TTC549 (cell line): ENCODE results near the gene GPR34.
"Not testable (repeated sequence)": the region's sequence is repeated elsewhere in the genome, so short reads cannot be mapped to it uniquely, and the experiment has no call there.

Experiments used
- FAIRE-seq: peaks from 2 replicates; lab custom pipeline; 2012; peaks lifted over from hg19 to GRCh38; lab: Jason Lieb, UNC

The GPR34 gene, protein sequence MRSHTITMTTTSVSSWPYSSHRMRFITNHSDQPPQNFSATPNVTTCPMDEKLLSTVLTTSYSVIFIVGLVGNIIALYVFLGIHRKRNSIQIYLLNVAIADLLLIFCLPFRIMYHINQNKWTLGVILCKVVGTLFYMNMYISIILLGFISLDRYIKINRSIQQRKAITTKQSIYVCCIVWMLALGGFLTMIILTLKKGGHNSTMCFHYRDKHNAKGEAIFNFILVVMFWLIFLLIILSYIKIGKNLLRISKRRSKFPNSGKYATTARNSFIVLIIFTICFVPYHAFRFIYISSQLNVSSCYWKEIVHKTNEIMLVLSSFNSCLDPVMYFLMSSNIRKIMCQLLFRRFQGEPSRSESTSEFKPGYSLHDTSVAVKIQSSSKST

GRCh38 chrX:41688835-41689234 is at the start of gene GPR34:
GPR34 (plus strand) TSS chrX:41688973; CDS start chrX:41695634, 6,661 bp downstream.
- no peak for FAIRE-seq

DNA sequence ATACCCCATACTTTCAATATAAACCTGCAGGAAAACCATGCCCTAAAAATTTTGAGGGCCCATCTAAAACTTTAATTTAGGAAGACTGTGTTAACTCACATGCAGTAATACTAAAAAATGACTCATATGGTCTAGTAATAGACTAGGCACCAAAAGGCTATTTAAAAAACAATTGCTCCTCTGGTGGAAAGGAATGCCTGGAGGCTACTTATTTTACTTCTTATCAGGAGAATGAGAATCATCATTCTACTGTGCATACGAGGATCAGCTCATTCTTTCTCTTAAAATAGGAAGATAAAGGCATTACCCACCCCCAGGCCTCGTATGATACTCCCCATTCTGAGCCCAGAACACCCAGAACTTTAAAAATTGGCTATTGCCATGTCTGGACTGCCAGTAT is 42.6 kb upstream of the GPR34 start:
- not testable (repeated sequence) for FAIRE-seq

DNA sequence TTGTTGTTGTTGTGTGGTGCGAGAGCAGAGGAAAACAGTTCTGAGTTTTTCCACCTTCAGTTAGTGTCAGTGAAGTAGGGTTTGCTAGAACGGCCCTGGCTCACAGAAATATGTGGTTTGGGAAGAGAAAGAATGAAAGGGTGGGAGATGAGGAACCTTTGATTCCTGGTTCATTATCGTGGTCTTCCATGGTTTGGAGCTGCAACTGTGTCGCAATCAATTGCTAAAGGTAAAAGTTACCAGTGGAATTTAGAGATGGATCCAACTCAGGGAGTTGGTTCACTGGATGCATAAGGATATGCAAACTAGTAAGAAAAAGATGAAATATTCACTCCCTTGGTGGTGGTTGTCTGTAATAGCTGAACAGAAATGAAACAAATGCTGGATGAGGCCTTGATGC is 35.6 kb upstream of the GPR34 start:
- no peak for FAIRE-seq

GRCh38 chrX:41655101-41655500 is 33.7 kb upstream of the GPR34 start:
- FAIRE-seq, result no peak

GRCh38 chrX:41655631-41656030 is 33.1 kb upstream of the GPR34 start:
- no peak for FAIRE-seq

GRCh38 chrX:41661366-41662095 is 27.2 kb upstream of the GPR34 start:
- FAIRE-seq, result no peak

DNA sequence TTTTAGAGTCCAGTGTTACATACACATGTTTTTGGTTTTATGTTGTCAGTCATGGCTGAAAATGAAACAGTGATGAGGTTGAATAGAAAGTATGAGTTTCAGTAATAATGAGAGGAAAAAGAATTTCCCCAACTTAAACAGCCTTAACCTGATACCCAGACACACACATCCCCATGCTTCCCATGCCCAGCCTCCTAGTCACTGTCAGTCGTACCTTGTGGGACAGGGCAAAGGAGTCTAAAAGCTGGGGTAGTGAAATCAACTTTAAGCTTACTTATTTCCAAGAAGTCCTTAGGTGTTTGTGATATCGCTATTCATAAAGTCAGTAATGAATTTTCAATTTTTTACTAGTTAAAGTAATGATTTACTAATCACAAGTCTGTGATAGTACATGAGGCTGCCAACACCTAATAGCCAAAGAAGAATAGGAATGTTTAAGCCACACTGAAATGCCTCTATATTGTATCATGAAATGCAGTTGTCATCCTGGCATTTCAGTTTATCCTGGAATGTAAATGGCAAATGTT is 24.3 kb upstream of the GPR34 start:
- no peak for FAIRE-seq

GRCh38 chrX:41664908-41665307 is 23.9 kb upstream of the GPR34 start:
- no peak for FAIRE-seq

DNA sequence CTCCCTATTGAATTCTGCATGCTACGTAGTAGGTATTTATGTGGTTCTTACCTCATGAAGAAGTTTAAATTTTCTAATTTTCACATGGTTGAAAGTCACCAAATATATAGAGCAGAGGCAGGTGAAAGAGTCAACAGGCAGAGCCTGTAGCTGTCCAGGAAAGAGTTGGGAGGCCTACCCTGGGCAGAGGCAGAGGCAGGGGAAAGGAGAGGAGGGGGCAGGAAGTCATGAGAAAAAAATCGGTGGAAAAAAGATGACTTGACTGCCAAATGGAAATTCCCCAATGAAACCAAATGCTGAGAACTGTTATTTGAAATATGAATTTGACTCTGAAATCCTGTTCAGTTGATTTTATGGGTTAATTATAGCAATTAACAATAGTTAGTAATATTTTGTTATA is 23.1 kb upstream of the GPR34 start:
- FAIRE-seq, result no peak

DNA sequence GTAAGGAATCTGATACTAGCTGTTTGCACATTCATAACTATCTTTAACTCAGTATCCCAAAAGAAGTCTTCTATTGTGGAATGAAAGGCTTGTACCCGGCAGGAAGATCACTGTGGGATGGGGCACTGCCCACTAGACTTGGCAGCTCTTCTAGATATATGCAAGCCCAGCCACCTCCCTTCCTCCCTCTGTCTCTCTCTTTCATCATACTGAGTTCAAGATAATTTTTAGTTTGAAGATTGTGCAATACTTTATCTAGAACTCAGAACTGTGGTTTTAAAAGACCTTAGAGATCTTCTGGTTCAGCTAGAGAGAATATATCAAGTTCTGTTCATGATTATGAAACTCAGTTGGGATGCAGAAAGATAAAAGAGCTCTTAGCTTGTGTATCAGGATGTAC is 22.5 kb upstream of the GPR34 start:
- no peak for FAIRE-seq

DNA sequence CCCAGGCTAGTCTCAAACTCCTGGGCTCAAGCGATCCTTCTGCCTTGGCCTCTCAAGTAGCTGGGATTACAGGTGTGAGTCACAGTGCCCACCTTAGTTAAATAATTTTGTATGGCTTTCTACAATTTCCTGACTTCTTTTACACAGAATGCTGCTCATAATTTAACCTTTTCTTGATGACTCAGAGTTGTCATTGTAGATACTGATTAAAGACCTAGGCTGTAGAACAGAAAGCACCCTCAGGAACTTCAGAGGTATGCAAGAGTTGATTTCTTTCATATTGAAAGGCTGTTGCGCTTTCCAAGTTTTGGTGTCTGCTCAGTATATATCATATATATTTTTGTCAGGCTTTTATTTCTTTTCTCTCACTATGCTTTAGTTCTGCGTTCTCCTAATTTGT is 21.1 kb upstream of the GPR34 start:
- no peak for FAIRE-seq

GRCh38 chrX:41670112-41670511 is 18.7 kb upstream of the GPR34 start:
- no peak for FAIRE-seq

DNA sequence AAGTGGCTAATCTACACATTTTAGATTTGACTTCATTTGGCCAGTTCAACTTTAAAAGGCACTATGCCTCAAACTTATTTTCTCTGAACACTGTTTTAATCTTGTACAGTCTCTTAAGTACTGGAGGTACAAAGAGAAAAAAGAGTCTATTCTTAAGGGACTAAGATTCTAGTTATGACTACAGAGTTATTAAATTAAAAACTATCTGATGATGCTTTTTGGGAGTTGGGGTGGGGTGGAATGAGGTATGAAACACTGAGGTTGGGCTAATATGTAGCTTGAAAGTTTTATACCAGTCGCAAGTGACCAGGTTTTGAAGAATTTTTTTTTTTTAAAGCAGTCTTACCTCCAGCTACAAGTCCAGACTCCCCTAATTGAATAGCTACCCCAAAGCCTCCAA is 17.7 kb upstream of the GPR34 start:
- FAIRE-seq, result no peak

- no peak for FAIRE-seq
Observed at GRCh38 chrX:41672643-41673042, 16.1 kb upstream of the GPR34 start.

GRCh38 chrX:41676361-41676760 is 12.4 kb upstream of the GPR34 start:
- FAIRE-seq, result not testable (repeated sequence)

GRCh38 chrX:41677183-41678060 is 11.4 kb upstream of the GPR34 start:
- no peak for FAIRE-seq

DNA sequence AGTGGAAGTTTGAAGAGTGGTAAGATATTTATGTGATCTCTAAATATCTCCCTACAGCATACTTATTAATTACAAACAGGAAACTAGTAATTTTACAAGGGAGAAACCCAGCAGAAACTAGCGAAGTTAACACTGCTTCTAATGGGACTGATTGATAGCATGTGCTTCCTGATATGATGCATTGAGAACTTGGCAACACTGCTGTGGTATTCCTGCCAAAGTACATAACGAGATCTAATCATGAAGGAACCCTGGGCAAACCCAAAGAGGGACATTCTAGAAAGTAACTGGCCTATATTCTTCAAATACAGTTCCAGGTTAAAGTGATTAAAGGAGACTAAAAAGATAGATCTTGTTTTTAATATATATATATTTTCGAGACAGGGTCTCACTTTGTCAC is 4.6 kb upstream of the GPR34 start:
- no peak for FAIRE-seq

DNA sequence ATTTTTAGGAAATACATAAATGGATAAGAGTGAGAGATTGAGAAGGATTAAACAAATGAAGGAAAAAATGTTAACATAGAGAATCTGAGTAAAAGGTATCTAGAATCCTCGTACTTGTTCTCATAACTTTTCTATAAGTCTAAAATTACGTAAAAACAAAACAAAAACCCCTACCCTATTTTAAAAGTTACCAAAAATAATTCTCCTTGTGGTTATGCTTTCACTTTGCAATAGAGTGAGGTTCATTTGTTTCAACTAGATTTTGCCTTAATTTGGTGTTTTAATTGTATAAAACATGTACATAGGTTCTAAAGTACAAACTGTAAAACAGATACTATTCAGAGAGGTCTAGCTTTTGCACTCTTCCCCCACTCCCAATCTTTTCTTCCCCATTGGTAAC is 3.8 kb upstream of the GPR34 start:
- no peak for FAIRE-seq

GRCh38 chrX:41686788-41687187 is 2.0 kb upstream of the GPR34 start:
- no peak for FAIRE-seq

GRCh38 chrX:41688156-41688555 is 617 bp upstream of the GPR34 start:
- FAIRE-seq, result no peak

GRCh38 chrX:41689711-41690110 is 938 bp downstream of the GPR34 start:
- FAIRE-seq, result no peak

DNA sequence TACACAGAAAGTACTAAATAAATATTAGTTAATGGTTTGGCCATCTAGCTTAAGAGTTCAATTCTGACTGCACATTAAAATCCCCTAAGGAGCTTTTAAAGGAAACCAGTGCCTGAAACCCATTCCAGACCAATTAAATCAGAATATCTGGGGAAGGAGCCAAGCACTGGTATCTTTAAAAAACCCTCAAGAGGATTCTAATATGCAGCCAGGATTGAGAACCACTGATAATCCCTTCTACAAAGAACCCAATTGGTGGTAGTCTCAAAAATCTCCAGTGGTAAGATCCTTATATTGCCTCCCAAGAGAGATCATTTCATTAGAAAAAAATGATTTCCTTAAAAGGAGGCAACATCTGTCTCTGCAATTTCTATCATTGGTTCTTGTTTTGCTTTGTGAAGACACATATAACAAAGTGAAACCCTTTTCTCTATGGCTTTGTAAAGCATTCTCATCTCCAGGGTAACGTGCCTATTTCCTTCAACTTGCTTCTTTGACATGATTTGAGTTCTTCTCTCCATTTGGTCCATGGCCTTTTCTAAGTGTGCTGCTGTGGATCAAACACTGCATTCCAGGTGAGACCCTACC is 3.5 kb downstream of the GPR34 start:
- no peak for FAIRE-seq
